GM12801 (cell line): Measurements from ENCODE around the gene PRRT1.

Experiments used
- TF ChIP-seq, protein P1 (sequence below): IDR thresholded peaks from one replicate; pipeline ENCODE4 v1.5.1; 2011; ENCODE audit warnings: control low read depth; ENCODE audit not compliant: insufficient read length; ENCODE audit errors: extremely low read depth

PRRT1 gene

DNA sequence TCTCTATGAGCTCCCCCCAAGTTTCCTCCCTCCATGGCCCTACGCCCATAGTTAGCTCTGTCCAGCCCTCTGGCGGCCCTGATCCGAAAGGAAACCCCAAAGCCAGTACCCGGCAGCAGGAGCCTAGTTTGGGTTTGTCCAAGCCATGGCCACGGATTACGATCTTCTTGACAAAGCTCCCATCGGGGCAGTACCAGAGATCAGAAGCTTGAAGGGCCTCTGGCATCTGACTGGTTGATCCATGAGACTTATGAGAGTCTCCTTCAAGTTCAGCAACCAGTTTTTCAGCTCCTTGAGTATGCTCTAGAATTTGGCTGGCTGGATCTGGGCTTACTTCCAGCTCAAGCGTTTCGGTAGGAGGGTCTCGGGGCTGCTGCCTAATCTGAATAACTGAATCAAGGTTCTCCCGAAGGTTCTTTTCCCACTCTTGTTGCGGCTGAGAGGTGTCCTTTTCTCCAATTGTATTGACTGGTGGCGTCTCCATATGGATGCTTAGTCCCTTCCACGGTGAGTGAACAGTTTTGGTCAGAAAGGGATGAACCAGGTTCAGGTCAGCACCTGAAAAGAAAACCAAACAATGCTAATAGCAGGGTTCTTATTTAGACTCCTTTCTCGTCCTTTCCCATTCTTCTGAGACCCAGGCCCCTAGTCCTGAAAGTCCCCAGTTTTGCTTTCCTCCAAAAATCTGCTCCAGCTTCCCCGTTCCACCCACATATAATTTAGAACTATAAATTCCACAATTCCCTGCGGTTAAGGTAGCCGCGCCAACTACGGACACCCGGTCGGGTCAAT, 22.2 kb downstream of the PRRT1 start:
- TF ChIP-seq, protein P1, sequence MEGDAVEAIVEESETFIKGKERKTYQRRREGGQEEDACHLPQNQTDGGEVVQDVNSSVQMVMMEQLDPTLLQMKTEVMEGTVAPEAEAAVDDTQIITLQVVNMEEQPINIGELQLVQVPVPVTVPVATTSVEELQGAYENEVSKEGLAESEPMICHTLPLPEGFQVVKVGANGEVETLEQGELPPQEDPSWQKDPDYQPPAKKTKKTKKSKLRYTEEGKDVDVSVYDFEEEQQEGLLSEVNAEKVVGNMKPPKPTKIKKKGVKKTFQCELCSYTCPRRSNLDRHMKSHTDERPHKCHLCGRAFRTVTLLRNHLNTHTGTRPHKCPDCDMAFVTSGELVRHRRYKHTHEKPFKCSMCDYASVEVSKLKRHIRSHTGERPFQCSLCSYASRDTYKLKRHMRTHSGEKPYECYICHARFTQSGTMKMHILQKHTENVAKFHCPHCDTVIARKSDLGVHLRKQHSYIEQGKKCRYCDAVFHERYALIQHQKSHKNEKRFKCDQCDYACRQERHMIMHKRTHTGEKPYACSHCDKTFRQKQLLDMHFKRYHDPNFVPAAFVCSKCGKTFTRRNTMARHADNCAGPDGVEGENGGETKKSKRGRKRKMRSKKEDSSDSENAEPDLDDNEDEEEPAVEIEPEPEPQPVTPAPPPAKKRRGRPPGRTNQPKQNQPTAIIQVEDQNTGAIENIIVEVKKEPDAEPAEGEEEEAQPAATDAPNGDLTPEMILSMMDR: no peak

DNA sequence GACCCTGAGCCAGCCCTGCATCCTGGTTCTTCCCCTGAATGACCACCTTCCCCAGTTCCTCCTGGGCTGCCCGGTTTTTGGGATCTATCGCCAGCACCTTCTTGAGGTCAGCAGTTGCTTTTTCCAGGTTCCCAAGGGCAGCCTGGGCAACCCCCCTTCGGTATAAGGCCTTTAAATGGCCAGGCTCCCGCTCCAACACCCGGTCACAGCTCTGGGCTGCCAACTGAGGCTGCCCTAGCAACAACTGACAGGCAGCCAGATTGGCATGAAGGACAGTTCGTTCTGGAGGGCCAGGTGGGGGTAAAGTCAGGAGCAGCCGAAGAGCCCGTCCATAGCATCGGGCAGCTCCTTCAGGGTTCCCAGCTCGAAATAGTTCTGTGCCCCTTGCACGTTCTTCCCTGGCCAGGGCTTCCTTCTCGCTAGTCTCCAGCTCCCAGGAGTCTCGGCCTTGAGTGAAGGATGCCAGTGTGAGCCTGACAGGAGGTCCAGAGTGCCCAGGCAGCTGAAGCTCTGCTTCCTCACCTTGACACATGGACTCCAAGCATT, 22.9 kb downstream of the PRRT1 start:
- TF ChIP-seq, protein P1: no peak

DNA sequence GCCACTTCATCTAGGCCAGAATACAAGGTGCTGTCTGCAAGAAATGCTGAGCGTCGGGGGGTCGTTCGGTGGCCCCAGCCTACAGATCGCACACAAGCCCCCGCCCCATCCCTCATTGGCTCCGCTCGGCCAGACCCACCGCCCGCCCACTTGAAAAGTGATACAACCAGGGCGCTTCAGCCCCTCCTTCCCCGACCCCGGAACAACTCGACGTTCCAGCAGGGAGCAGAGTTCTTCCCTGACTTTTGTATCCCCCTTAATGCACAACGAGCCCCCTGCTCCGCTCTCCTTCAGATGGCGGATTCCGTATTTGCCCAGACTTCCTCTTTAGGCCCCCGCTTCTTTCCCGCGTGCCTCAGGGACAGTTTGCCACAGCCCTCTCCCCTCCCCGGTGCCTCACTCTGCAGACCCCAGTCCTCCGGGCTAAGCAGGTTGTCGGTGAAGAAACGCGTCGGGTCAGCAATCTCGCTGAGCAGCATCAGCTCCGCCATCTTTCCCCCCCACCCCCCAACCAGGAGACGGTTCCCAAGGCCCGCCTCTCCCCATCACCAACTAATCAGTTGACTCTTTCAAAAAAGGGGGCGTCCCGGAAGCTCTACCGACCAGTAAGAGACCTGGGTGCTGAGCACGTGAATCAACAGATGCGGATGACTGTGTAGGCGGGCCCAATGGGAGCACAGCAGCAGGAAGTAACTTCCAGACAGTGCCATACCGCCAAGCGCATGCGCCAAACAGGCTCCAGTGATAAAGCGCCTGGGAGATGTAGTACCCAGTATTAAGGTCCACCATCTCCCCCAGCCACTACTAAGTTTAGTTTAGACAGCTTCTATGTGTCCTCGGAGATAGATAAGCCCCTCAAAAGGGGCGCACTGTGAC, 23.8 kb downstream of the PRRT1 start, which contains the start of gene ATF6B:
TSS of gene ATF6B (minus strand) at position 530 of the 876 bp plus-strand sequence. CDS start at position 491, 39 bp downstream.
- TF ChIP-seq, protein P1: no peak

DNA sequence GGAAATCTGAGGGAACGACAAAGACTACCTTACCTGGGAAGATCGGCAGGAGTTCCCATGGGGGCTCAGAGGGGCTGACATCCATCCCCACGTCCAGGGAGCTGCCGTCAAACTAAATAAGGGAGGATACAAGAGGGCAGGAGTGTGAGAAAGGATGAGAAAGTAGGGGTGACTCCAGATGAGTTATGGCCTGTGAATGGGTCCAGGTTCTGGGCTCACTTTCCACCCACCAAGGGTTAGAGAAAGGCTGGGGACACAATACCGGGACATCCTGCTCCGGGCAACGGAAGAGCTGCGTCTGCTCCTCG, 24.4 kb downstream of the PRRT1 start:
- TF ChIP-seq, protein P1: no peak

DNA sequence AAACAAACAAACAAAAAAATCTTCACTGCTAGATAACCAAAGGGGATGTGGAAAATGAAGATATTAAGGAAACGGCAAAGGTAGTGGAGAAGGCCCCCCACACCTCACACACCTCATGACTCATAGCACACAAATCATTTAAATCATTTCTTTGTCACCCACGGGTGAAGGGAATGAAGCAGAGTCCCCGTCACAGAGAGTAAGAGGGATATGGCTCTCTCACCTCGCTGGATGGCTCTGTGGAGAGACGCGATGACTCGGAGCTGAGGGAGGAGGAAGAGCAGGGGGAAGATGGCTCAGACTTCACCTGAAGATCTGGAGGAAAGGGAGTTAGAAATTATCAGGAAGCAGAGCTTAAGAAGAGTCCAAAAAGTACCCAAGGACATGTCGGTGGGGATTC, 24.9 kb downstream of the PRRT1 start:
- TF ChIP-seq, protein P1: no peak

DNA sequence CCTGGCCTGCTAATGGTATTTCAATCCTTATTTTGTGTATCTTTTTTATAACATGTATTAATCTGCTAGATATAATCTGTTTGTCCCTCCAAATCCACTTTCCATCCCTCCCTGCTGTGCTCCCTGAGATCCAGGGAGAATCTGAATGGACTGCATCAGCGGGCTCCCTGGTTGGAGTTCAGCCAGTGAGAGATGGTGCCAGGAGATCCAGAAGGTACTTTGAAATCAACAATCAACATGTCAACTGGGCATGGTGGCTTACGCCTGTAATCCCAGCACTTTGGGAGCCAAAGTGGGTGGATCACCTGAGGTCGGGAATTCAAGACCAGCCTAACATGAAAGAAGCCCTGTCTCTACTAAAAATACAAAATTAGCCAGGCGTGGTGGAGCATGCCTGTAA, 28.1 kb downstream of the PRRT1 start:
- TF ChIP-seq, protein P1: no peak

DNA sequence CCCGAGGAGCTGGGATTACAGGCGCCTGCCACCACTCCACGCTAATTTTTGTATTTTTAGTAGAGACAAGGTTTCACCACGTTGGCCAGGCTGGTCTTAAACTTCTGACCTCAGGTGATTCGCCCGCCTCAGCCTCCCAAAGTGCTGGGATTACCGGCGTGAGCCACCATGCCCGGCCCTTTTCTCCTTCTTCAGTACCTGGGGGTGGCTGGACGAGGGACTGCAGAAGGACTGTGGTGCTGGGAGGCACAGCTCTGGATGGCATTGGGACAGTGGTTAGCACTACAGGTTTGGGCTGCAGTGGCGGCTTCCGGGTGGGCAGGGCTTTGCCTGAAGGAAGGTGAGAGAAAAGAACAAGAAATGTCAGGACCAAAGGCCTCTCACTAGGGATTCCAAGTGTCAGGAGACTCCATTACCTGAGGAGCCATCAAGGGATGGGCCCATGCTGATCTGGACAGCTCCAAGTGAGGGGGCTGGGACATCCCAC, 31.1 kb downstream of the PRRT1 start:
- TF ChIP-seq, protein P1: no peak
